ENCODE results near the gene NOVA1.
"Not testable (repeated sequence)": the region's sequence is repeated elsewhere in the genome, so short reads cannot be mapped to it uniquely, and the experiment has no call there.

The NOVA1 gene

GRCh38 chr14:26597589-26598080, at the start of gene NOVA1:
NOVA1 (minus strand) TSS chr14:26598033; CDS start chr14:26597436, 597 bp downstream.
- Histone ChIP-seq H3K4me3 (peak within 1 kb of the TSS; percentile 71), H3K9me3 (ENCODE audit: low read depth, low read length) (no peaks in the 10 kb centered on the region), H3K9ac (ENCODE audit: insufficient read length) (no peak within 1 kb of the TSS), H3K36me3 (ENCODE audit: insufficient read depth, low read length) (no peaks in the 10 kb centered on the region), H3K27ac (no peak within 1 kb of the TSS)
- DNase-seq (ENCODE audit: low read depth, low spot score), result no peak
- no peak for TF ChIP-seq EZH2 (IDR thresholded peaks at IDR 0.05)
- TF ChIP-seq POLR2AphosphoS5 (IDR thresholded peaks at IDR 0.05; ENCODE audit: borderline replicate concordance, low read depth, low read length), result no peak
- no peak for TF ChIP-seq FOXP2 (optimal IDR thresholded peaks at IDR 0.05; ENCODE audit: control extremely low read depth, extremely low read length, insufficient read depth)

GRCh38 chr14:26645057-26645456, 47.2 kb upstream of the NOVA1 start:
- H3K4me3 ChIP-seq; H3K36me3 ChIP-seq (ENCODE audit: insufficient read depth, low read length); DNase-seq (ENCODE audit: low read depth, low spot score); H3K27ac ChIP-seq; H3K9me3 ChIP-seq (ENCODE audit: low read depth, low read length); H3K9ac ChIP-seq (ENCODE audit: insufficient read length): not testable (repeated sequence)

- Histone ChIP-seq H3K36me3 (ENCODE audit: insufficient read depth, low read length) (no peaks in the 10 kb centered on the region), H3K27ac (no peak overlapping the region), H3K9me3 (ENCODE audit: low read depth, low read length) (no peaks in the 10 kb centered on the region), H3K4me3 (no peak overlapping the region), H3K9ac (ENCODE audit: insufficient read length) (no peak overlapping the region)
- DNase-seq (ENCODE audit: low read depth, low spot score), result no peak
- TF ChIP-seq FOXP2 (optimal IDR thresholded peaks at IDR 0.05; ENCODE audit: control extremely low read depth, extremely low read length, insufficient read depth) (no peak), EZH2 (IDR thresholded peaks at IDR 0.05) (no peak)
Measured at GRCh38 chr14:26636561-26636960, 38.7 kb upstream of the NOVA1 start.

GRCh38 chr14:26634946-26635345, 37.1 kb upstream of the NOVA1 start:
- H3K9me3 ChIP-seq (ENCODE audit: low read depth, low read length); H3K36me3 ChIP-seq (ENCODE audit: insufficient read depth, low read length); H3K4me3 ChIP-seq; H3K27ac ChIP-seq; DNase-seq (ENCODE audit: low read depth, low spot score); H3K9ac ChIP-seq (ENCODE audit: insufficient read length): not testable (repeated sequence)

- Histone ChIP-seq H3K9ac (ENCODE audit: insufficient read length) (no peak overlapping the region), H3K36me3 (ENCODE audit: insufficient read depth, low read length) (no peaks in the 10 kb centered on the region), H3K27ac (no peak overlapping the region), H3K9me3 (ENCODE audit: low read depth, low read length) (no peaks in the 10 kb centered on the region), H3K4me3 (no peak overlapping the region)
- TF ChIP-seq EZH2 (IDR thresholded peaks at IDR 0.05) (no peak), POLR2AphosphoS5 (IDR thresholded peaks at IDR 0.05; ENCODE audit: borderline replicate concordance, low read depth, low read length) (no peak), FOXP2 (optimal IDR thresholded peaks at IDR 0.05; ENCODE audit: control extremely low read depth, extremely low read length, insufficient read depth) (no peak)
- no peak for DNase-seq (ENCODE audit: low read depth, low spot score)
Measured at GRCh38 chr14:26626256-26626655, 28.4 kb upstream of the NOVA1 start.

- Histone ChIP-seq H3K9ac (ENCODE audit: insufficient read length) (no peak overlapping the region), H3K4me3 (no peak overlapping the region), H3K36me3 (ENCODE audit: insufficient read depth, low read length) (no peaks in the 10 kb centered on the region), H3K9me3 (ENCODE audit: low read depth, low read length) (no peaks in the 10 kb centered on the region), H3K27ac (no peak overlapping the region)
- DNase-seq (ENCODE audit: low read depth, low spot score), result no peak
- TF ChIP-seq POLR2AphosphoS5 (IDR thresholded peaks at IDR 0.05; ENCODE audit: borderline replicate concordance, low read depth, low read length) (no peak), FOXP2 (optimal IDR thresholded peaks at IDR 0.05; ENCODE audit: control extremely low read depth, extremely low read length, insufficient read depth) (no peak), EZH2 (IDR thresholded peaks at IDR 0.05) (no peak)
Measured at GRCh38 chr14:26622611-26623010, 24.8 kb upstream of the NOVA1 start.

- Histone ChIP-seq H3K9ac (ENCODE audit: insufficient read length) (no peak overlapping the region), H3K4me3 (no peak overlapping the region), H3K36me3 (ENCODE audit: insufficient read depth, low read length) (no peaks in the 10 kb centered on the region), H3K9me3 (ENCODE audit: low read depth, low read length) (no peaks in the 10 kb centered on the region), H3K27ac (no peak overlapping the region)
- DNase-seq (ENCODE audit: low read depth, low spot score), result no peak
- TF ChIP-seq FOXP2 (optimal IDR thresholded peaks at IDR 0.05; ENCODE audit: control extremely low read depth, extremely low read length, insufficient read depth) (no peak), POLR2AphosphoS5 (IDR thresholded peaks at IDR 0.05; ENCODE audit: borderline replicate concordance, low read depth, low read length) (no peak), EZH2 (IDR thresholded peaks at IDR 0.05) (no peak)
Measured at GRCh38 chr14:26621807-26622560, 24.2 kb upstream of the NOVA1 start.

- H3K36me3 ChIP-seq (ENCODE audit: insufficient read depth, low read length), result no peaks in the 10 kb centered on the region
- no peak for DNase-seq (ENCODE audit: low read depth, low spot score)
- no peak overlapping the region for H3K4me3 ChIP-seq
- H3K27ac ChIP-seq, result no peak overlapping the region
- no peak overlapping the region for H3K9ac ChIP-seq (ENCODE audit: insufficient read length)
- H3K9me3 ChIP-seq (ENCODE audit: low read depth, low read length), result no peaks in the 10 kb centered on the region
- TF ChIP-seq FOXP2 (optimal IDR thresholded peaks at IDR 0.05; ENCODE audit: control extremely low read depth, extremely low read length, insufficient read depth) (no peak), EZH2 (IDR thresholded peaks at IDR 0.05) (no peak), POLR2AphosphoS5 (IDR thresholded peaks at IDR 0.05; ENCODE audit: borderline replicate concordance, low read depth, low read length) (no peak)
Measured at GRCh38 chr14:26621364-26621763, 23.5 kb upstream of the NOVA1 start.

- no peaks in the 10 kb centered on the region for H3K36me3 ChIP-seq (ENCODE audit: insufficient read depth, low read length)
- no peak overlapping the region for H3K27ac ChIP-seq
- no peak for TF ChIP-seq EZH2 (IDR thresholded peaks at IDR 0.05)
- no peak for TF ChIP-seq POLR2AphosphoS5 (IDR thresholded peaks at IDR 0.05; ENCODE audit: borderline replicate concordance, low read depth, low read length)
- TF ChIP-seq FOXP2 (optimal IDR thresholded peaks at IDR 0.05; ENCODE audit: control extremely low read depth, extremely low read length, insufficient read depth), result no peak
- no peaks in the 10 kb centered on the region for H3K9me3 ChIP-seq (ENCODE audit: low read depth, low read length)
- DNase-seq (ENCODE audit: low read depth, low spot score), result no peak
- no peak overlapping the region for H3K9ac ChIP-seq (ENCODE audit: insufficient read length)
- H3K4me3 ChIP-seq, result no peak overlapping the region
Measured at GRCh38 chr14:26611259-26611658, 13.4 kb upstream of the NOVA1 start.
